ENCODE results near the gene OXGR1. TPM values are rescaled to one million over a fixed set of nuclear protein-coding genes. Genes with fewer than 3 reads are reported as not detected.

The OXGR1 gene
- 1 to 10 TPM in 2 of 3 donors, under 1 TPM in 1; 0.64 to 2.0 (median 1.9) TPM for total RNA-seq

DNA sequence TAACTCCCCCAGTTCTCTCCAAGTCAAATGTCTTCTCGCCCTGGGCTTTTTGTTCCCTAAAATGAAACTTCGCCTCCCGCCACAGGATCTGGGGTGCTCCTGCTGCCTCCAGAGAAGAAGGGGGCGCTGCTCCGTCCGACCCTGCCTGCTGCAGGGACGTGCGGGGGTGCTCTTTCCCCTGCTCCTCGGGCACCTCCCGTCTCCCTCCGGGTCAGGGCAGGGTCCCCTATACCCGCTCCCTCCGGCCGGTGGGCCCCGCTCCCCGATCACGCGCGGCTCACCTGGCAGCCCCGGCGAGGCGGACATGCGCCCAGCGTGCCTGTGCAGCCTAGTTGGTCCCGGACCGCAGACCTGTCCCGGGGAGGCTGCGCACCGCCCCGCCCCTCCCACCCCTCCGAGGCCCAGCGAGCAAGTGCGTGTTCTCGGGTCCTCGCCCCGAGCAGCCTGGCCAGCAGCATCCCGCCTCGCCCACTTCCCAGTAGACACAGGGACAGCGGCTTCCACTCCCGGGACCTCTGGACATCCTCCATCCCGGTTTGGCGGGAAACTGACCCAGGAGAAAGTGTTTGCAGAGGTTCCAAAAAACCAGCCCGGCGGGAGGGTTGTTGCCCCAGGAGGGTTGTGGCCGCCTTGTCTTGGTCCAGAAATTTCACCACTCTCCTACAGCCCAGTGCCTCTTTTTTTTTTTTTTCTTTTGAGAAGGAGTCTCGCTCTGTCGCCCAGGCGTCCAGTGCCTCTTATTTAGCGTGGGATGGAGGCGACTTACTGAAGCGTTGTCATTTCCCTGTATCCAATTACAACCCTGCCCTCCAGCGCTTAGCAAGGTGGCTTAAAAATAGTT lies at the start of gene OXGR1:
Gene OXGR1, minus strand, starts transcription at position 460 of the 841 bp plus-strand sequence. CDS start 6,717 bp downstream, outside the sequence.
- H3K4me3 ChIP-seq = peak within 1 kb of the TSS; percentile 53 to 83 (median 58)
- H3K4me1 ChIP-seq = no peaks in the 10 kb centered on the region
- no peak for DNase-seq (ENCODE audit: low spot score in 2 of 2)
- intact Hi-C loops (cut with DNase I; ENCODE audit: low total_unique reads) = no loop called here
- H3K36me3 ChIP-seq = no peaks in the 10 kb centered on the region
- peak within 1 kb of the TSS in 1 of 2 donors; percentile 69 for H3K27ac ChIP-seq
- H3K9me3 ChIP-seq = no peaks in the 10 kb centered on the region
- H3K27me3 ChIP-seq = peaks cover 0 to 5% of the 10 kb centered on the region in 2 donors
- no peak for TF ChIP-seq CTCF (IDR thresholded peaks at IDR 0.05)
- no peak for TF ChIP-seq POLR2A (IDR thresholded peaks at IDR 0.05)
- no peak for TF ChIP-seq POLR2AphosphoS5 (IDR thresholded peaks at IDR 0.05)

DNA sequence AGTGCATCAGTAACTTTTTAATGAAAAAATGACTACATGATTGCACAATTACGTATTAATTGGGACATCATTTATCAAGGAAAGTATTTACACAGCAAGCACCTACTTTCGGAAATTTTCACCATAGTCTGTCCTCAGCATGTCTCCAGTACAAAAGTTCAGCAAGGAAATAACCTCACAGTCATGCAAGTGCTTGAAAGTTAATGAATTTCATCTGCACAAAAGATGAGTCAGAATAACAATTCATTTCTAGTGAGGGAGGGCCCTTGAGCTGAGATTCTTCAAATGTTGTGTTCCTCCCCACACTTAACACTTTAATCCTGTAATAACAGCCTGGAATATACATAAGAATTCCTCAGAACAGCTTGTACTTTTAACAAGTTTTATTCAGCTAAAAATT lies 49.0 kb upstream of the OXGR1 start:
- H3K27ac ChIP-seq = peak overlapping the region in 1 of 2 donors; percentile 17
- no peak for TF ChIP-seq CTCF (IDR thresholded peaks at IDR 0.05)
- TF ChIP-seq POLR2AphosphoS5 (IDR thresholded peaks at IDR 0.05) = peak in 1 of 3 donors; percentile 39
- intact Hi-C loops (cut with DNase I; ENCODE audit: low total_unique reads) = no loop called here

DNA sequence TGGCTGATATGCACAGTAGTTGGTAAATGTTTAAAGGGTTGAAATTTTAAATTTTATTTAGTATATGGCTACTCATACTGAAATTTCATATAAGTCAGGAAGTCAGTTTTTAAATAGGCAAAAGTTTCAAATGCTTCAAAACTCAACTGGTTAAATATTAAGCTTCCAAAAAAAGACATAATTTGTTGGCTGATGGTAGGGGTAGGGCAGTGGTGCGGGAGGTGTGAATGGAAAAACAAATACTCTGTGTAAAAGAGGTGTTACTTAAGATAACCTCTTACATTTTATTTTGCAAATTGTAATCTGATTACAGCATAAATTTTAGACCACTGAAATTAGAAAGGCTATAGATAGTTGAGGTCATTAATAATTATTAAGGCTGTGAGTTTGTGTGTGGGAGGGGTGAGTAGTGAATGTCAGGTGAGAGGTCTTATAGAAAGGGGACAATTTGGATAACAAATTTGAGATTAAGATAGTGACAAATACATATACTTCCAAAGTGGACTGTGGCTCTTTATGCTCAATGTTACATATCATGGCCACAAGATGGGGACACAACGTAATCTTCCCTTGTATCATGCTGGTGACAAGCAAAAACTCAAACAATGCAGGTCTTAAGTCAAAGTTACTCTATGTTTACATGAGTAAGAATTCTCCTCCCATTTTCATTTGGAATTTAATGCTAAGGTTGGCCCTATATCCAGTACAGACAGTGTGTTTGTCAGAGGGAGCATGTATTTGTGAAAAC lies 36.6 kb upstream of the OXGR1 start:
- Histone ChIP-seq H3K27me3 (no peaks in the 10 kb centered on the region), H3K9me3 (no peaks in the 10 kb centered on the region), H3K36me3 (no peaks in the 10 kb centered on the region), H3K4me3 (no peak overlapping the region), H3K27ac (no peak overlapping the region), H3K4me1 (no peaks in the 10 kb centered on the region)
- intact Hi-C loops (cut with DNase I; ENCODE audit: low total_unique reads) = no loop called here
- no peak for DNase-seq (ENCODE audit: low spot score in 2 of 2)
- no peak for TF ChIP-seq POLR2AphosphoS5 (IDR thresholded peaks at IDR 0.05)
- no peak for TF ChIP-seq CTCF (IDR thresholded peaks at IDR 0.05)
- TF ChIP-seq POLR2A (IDR thresholded peaks at IDR 0.05) = no peak

More for the DNA sequence above, 49.0 kb upstream of the OXGR1 start:
- Histone ChIP-seq H3K4me3 (no peak overlapping the region), H3K27me3 (no peaks in the 10 kb centered on the region), H3K36me3 (no peaks in the 10 kb centered on the region), H3K4me1 (no peaks in the 10 kb centered on the region), H3K9me3 (no peaks in the 10 kb centered on the region)
- no peak for DNase-seq (ENCODE audit: low spot score in 2 of 2)

GRCh38 chr13:97028441-97029299 lies 34.4 kb upstream of the OXGR1 start:
- Histone ChIP-seq H3K27me3 (no peaks in the 10 kb centered on the region), H3K27ac (no peak overlapping the region), H3K4me1 (no peaks in the 10 kb centered on the region), H3K9me3 (no peaks in the 10 kb centered on the region), H3K36me3 (no peaks in the 10 kb centered on the region), H3K4me3 (no peak overlapping the region)
- TF ChIP-seq POLR2A (IDR thresholded peaks at IDR 0.05) (no peak), CTCF (IDR thresholded peaks at IDR 0.05) (peak; percentile 77 to 85 (median 80))
- intact Hi-C loops (cut with DNase I; ENCODE audit: low total_unique reads) = no loop called here
- DNase-seq (ENCODE audit: low spot score in 2 of 2) = peak in 1 of 2 donors; percentile 21

Data from breast epithelium (tissue), 4 donors.